ENCODE measurements around the gene NRP1. TPM values are rescaled to one million over a fixed set of nuclear protein-coding genes. Genes with fewer than 3 reads are reported as not detected.
"Not testable (repeated sequence)": the region's sequence is repeated elsewhere in the genome, so short reads cannot be mapped to it uniquely, and the experiment has no call there.

NRP1 gene
- total RNA-seq, 1 experiment from 2014 or later = 42.9 TPM

DNA sequence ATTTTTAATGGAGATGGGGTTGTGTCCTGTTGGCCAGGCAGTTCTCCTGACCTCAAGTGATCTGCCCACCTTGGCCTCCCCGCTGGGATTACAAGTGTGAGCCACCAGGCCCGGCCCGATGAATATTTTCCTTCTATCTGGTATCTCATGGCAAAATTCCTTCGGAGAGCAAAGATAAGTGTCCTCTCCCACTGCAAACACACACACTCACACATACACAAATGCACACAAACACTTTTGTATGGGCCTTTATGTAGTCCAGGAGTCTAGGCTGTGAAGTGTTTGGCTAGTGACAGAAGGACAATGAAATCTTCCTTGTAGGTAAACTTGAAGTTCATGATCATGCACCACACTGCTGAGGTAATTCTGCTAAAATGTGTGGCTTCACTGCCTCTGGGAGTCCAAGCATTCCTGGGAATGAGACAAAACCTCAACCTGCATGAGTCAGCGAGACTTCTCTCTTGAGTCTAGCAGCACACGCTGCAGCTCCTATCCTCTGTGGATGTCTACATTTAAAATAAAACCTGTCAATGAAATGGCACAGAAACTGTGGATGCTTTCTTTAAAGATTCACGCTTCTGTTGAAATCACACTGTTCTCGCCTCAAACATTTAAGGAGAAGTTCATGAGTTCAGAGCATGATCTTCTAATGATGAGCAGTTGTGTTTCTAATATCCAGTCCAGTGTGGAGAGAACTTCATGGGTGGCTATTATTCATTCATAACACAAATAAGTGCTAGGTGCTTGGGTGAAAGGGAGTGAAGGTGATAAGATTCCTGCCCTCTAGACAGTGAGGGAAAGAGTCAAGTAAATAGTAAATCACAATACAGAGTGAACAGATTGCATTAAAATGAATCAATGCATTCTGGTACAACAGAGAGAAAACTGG is 96.5 kb downstream of the NRP1 start:
- peak; percentile 94 for DNase-seq (ENCODE audit: low read depth)

- DNase-seq (ENCODE audit: low read depth) = no peak
Observed at GRCh38 chr10:33236916-33237315, 97.6 kb downstream of the NRP1 start.

DNA sequence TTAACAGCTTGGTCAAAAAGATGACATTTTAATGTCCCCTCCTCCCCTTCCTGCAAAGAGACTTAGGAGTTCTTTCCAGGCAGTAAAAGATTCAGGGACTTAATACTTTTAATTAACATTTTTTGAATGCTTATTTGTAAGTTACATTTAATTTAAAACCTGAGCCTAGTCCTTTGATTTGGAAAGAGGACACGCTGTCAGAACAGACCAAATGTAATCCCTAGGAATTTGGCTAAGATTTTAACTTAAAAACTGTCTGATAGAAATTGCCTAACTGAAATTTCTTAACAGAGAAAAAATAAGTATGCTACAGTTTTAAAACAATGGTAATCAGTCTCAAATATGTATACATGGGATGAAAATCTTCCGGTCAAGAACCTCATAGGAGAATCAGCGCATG is 98.5 kb downstream of the NRP1 start:
- DNase-seq (ENCODE audit: low read depth) = no peak

DNA sequence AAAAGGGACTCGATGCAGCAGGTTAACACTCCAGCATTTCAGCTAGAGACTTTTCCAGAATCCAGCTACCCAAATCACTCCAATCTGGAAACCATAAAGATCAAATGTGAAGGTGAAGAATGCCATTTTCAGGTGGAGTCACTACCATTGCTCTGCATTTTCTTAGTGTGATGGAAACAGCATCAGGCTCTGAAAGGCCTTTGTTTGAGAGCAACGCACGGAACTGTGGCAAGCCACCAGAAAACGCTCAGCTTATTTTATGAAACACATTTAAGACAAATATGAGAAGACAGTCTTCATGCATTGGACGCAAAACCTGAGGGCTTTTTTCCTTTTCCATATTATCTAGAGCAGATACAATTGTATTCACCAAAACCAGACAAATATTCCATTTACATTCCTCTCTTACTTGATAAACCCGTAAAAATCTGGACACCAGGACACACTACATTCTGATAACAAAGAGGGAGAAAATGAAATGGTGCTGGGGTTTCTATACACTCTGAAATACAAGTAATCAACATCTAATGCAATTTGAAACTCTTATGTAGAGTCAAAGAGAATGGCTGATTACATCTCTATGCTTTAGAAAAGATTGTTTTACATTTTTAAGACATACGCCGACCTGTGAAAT is 99.1 kb downstream of the NRP1 start:
- no peak for DNase-seq (ENCODE audit: low read depth)

DNA sequence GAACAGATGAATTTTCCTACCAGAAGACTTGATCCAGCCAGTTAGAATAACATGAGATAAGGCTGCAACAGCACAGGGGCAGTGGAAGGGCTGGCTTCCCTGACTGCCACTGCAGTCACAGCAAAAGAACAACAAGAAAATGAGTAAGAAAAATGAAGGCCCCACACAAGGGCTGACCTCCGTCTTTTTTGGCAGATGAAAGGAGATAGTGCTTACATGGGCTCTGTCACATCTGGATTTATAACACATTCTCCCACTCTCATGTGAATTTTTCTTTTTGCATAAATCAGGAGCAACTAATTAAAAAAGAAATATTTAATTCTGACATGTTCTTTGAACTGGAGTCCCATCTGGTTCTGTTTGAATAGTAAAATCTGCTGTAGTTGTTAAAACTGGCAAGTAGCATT is 99.6 kb downstream of the NRP1 start:
- DNase-seq (ENCODE audit: low read depth) = peak; percentile 47

DNA sequence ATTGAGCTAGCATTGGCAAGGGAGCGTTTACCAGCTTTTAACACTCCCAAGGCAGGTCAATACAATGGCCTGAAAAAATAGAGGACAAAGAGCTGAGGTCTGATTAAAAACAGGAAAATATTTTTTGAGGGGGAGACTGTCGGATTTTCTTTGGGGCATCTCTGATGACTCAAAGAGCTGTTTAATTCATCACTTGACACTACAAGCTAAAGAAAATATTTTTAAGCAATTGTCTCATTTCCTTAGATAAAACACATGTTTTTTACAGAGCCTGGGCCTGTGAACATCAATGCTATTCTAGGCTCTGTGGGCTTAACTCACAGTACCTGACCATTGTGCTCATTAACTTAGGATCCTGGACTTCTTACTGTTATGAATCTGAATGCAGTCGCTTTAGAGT is 100.8 kb downstream of the NRP1 start:
- DNase-seq (ENCODE audit: low read depth) = no peak

DNA sequence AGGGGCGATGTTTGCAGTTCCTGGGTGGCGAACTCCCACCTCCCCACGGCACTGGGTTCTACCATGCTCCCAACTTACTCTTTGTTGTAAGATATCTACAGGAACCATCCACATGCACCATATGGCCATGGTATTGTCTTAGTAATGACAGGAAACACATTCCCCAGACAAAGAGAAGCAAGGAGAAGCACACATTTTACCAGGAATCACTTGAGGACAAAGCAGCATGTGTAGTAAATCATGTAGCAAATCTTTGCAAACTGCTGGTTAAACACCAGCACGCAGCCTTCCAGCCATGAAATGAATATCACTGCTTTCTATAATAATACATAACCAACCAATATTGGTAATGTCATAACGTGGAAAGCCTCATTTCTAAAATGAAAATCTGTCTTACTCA is 101.2 kb downstream of the NRP1 start:
- DNase-seq (ENCODE audit: low read depth) = no peak

GRCh38 chr10:33231621-33232350 is 102.7 kb downstream of the NRP1 start:
- no peak for DNase-seq (ENCODE audit: low read depth)

DNA sequence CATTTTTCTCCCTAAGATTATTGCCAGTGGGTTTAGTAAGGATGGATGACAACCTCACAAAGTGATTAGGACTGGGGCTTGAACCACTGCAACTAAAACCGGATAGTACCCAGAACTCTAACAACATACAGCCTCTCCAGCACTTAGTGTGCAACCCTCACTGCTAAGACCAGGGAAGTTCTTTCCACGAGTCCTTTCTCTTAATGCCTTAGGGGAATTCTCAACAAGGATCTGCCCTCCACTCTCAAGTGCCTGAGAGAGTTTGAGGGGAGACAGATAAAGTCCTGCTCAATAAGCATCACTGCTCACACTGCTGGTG is 104.6 kb downstream of the NRP1 start:
- no peak for DNase-seq (ENCODE audit: low read depth)

DNA sequence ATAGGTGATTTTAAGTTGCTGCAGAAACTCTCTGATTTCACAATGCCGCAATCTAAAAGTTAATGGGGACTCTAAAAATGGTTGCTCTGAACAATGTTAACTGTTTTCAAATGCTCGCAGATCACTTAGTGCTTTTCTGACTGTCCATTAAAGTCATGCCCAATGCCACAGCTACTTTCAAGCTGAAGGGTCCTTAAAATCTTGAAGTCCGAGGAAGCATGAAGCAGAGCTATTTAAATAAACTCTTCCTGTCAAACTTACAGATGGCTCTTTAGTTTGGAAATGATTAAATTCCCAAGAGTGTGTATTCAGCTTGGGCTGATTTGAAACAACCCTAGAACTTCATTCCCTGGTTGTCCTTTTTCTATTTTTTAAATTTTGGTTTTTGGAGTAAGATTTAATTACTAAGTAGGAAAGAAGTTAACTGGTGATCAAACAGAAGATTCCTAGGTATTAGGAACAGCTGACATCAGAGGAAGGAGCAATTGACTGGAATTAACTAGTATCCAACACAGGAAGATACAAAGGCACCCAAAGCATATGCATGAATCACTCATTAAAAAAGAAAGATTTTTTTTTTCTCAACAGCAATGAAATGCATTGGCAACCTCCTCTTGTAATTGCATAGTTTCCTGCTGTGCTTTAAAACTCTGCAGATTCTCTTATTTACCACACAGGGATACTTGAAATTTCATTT is 105.1 kb downstream of the NRP1 start:
- DNase-seq (ENCODE audit: low read depth) = no peak

DNA sequence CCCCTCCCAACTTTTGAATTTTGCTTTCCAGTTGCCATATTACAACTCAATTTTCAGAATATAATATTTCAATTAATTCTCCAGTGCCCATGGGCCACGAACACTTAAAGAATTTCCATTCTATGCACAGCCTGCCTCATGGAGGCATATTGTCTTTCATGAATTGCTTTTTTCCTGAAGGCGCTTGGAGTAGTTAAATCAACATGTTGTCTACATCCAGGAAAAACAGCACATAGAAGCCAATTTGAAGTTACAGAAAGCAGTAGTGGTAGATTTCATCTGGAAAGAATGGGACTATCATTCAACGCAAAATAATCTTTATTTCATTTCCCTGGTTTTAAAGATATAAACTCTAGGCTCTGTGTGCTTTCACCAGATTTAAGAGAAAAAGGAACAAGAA is 106.0 kb downstream of the NRP1 start:
- no peak for DNase-seq (ENCODE audit: low read depth)

GRCh38 chr10:33227489-33227888 is 107.0 kb downstream of the NRP1 start:
- DNase-seq (ENCODE audit: low read depth) = no peak

GRCh38 chr10:33224251-33224965 is 110.1 kb downstream of the NRP1 start:
- no peak for DNase-seq (ENCODE audit: low read depth)

DNA sequence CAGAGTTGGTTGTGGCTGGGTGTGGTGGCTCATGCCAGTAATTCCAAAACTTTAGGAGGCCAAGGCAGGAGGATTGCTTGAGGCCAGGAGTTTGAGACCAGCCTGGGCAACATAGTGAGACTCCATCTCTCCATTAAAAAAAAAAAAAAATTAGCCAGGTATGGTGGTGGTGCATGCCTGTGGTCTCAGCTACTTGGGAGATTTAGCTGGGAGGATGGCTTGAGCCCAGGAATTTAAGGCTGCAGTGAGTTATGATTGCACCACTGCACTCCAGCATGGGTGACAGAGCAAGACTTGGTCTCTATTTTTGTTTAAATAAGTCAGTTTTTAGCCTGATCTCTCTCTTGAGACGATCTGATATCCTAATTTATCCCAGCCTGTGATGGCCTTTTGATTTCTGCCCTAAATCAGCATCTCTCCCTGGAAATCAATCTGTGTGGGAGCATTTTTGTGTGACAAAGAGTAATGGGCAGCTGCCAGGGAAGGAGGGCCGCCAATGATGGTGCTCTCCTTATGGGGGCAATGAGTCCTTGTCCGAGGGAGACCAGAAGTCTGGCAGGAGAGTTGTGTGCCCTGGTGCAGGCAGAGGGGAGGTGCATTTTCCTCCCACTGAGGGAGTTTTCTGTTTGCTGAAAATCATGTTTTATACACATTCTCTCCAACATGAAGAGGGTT is 111.0 kb downstream of the NRP1 start:
- no peak for DNase-seq (ENCODE audit: low read depth)

GRCh38 chr10:33222304-33222703 is 112.2 kb downstream of the NRP1 start:
- not testable (repeated sequence) for DNase-seq (ENCODE audit: low read depth)

DNA sequence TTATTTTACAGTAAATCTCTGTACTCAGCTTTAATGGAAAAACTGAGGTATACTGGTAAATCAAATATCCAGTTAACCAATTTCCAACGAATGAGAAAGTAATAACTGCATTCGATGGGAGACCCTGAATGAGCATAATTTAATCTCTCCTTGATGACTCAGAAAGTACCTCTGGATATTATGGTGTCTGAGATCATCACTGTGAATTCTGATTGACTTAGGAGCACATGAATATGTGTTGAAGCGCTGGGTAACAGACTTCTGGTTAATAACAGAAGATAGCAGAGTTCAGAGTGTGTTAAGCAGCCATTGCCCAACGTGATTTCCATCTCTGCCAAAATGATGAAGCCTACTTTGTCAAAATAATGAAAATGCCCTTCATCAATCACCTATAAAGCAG is 116.6 kb downstream of the NRP1 start:
- DNase-seq (ENCODE audit: low read depth) = peak; percentile 44

DNA sequence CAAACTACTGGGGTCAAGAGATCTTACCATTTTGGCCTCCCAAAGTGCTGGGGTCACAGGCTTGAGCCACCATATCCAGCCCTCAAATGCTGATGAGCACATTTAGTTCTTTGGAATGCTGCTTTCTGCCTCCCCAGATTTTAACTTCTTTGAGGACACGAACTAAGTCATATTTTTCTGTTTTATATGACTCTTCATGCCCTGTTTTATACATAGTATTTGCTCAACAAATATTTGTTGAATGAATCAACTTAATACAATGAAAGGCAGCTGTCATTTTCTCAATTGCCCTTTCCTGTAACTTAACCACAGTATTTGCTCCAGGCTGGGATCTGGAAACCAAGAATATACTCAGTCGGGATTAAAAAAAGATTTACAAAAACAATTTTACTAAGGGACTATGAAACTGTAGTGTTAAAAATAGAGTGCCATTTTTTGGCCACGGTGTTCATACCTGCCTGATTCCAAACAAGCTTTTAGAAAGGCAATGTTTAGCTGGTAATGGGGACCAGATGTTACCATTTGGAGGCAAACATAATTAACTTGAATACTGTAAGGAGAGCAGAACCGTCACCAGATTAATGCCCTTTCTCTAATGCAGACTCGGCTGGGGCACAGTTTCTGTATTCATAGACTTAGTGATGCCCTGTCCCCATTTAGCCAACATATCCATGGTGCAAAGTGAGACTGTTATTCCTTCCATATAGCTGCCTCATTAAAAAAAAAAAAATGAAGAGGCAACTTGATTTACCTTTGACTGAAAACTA is 117.6 kb downstream of the NRP1 start:
- DNase-seq (ENCODE audit: low read depth) = peak; percentile 42

DNA sequence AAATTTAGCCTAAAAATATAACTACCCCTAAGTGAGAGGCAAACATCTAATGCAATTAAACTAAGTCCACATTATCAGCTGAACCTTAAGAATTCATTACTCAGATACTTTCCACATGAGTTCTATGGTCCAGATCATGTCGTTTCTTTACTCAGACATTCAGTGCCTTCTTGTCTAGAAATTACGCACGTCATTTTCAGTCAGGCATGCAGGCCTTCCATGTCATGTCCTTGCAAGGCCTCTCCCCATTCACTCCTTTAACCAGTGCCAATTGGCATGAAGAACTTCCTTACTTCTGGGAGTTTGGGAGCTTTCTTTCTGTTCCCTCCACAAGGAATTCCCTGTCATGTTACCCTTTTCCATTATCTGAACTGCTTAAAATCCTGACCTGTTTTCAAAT is 118.8 kb downstream of the NRP1 start:
- no peak for DNase-seq (ENCODE audit: low read depth)

- DNase-seq (ENCODE audit: low read depth) = no peak
Observed at GRCh38 chr10:33215154-33215553, 119.3 kb downstream of the NRP1 start.

DNA sequence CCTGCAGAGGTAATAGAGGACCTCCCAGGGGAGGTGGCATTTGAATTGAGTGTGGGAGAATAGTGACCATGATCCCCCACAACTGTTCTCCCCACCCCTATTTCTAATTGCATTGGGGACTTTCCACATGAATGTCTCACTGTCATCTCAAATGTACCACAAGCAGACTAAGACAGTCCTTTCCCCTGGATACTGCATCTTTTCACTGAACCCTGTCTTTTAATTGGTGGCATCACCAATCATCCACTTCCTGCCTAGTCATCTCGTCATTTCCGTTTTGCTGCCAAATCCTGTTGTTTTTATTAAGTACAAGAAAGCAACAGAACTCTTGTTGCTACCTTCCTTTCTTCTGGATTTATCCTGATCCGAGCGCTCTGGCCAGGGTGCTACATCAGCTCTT is 120.3 kb downstream of the NRP1 start:
- DNase-seq (ENCODE audit: low read depth) = no peak
